B cell (primary cell): ENCODE data around the gene PHLDB3. TPM values are rescaled to one million over a fixed set of nuclear protein-coding genes. Genes with fewer than 3 reads are reported as not detected.

ENCODE experiments used
- ATAC-seq: fragments of 200-7000 bp; cut with Tn5 transposase; one replicate; pipeline ENCODE4 v1.10.0; 2021; ENCODE audit warnings: low read depth, mild to moderate bottlenecking, moderate number of reproducible peaks, moderate library complexity
- CTCF ChIA-PET: fragments of 350-600 bp; sonication (Branson Sonifier 250); formaldehyde crosslinking; loops from one replicate; lab custom pipeline; 2021; ENCODE audit warnings: antibody characterized with exemption, inconsistent platforms; lab: Charles Lee
- POLR2A ChIA-PET: fragments of 350-600 bp; sonication (Branson Sonifier 250); formaldehyde crosslinking; loops from one replicate; lab custom pipeline; 2021; ENCODE audit warnings: antibody characterized with exemption; lab: Charles Lee
- DNase-seq: peaks from one replicate; pipeline ENCODE4 v3.0.0; 2013
- H2AFZ ChIP-seq: 2 replicates; pipeline ENCODE4 v1.6.1; 2012; ENCODE audit warnings: mild to moderate bottlenecking, low read depth, low read length; ENCODE audit not compliant: insufficient read depth, poor library complexity, severe bottlenecking
- H3K27ac ChIP-seq, 2 donors: 1 replicate in 1 of 2; 2 replicates in 1 of 2; pipeline ENCODE4 v1.5.1; 2012 to 2013; ENCODE audit warnings: low read length in 2 of 2, mild to moderate bottlenecking in 2 of 2, moderate library complexity in 1 of 2
- H3K27me3 ChIP-seq, 4 experiments: fragments of 200-600 bp in 1 of 4; sonication (generic) in 1 of 4; replicated peaks in 1 of 4; 1 replicate in 2 of 4; 2 replicates in 2 of 4; pipeline versions ENCODE4 v1.6.1 to v1.7.0; 2013 to 2016; ENCODE audit warnings: low read length in 3 of 4, mild to moderate bottlenecking in 2 of 4, mixed read lengths in 1 of 4, moderate library complexity in 1 of 4; ENCODE audit not compliant: insufficient read depth in 4 of 4, control insufficient read depth in 3 of 4; ENCODE audit errors: control extremely low read depth in 1 of 4
- H3K36me3 ChIP-seq, 2 experiments: replicated peaks in 1 of 2; 1 replicate in 1 of 2; 2 replicates in 1 of 2; pipeline versions ENCODE4 v1.6.1 to v1.7.1; 2013; ENCODE audit warnings: low read length in 1 of 2; ENCODE audit not compliant: insufficient read depth in 2 of 2, control insufficient read depth in 1 of 2; ENCODE audit errors: control extremely low read depth in 1 of 2, extremely low read depth in 1 of 2
- H3K4me1 ChIP-seq, 2 donors: fragments of 200-600 bp in 1 of 2; sonication (generic) in 1 of 2; 1 replicate in 1 of 2; 2 replicates in 1 of 2; pipeline versions ENCODE4 v1.5.1 to v1.6.1; 2013 to 2017; ENCODE audit warnings: low read length in 2 of 2; ENCODE audit not compliant: control insufficient read depth in 2 of 2, insufficient read depth in 2 of 2
- H3K4me2 ChIP-seq: replicated peaks from 2 replicates; pipeline ENCODE3; 2012; ENCODE audit warnings: mild to moderate bottlenecking, low read depth, low read length; ENCODE audit not compliant: poor library complexity, severe bottlenecking
- H3K4me3 ChIP-seq, 5 experiments: fragments of 200-600 bp in 1 of 5; sonication (generic) in 1 of 5; 1 replicate in 3 of 5; 2 replicates in 2 of 5; pipeline versions ENCODE4 v1.5.1 to v1.7.0; 2011 to 2016; ENCODE audit warnings: low read length in 4 of 5, mild to moderate bottlenecking in 4 of 5, low read depth in 2 of 5, control low read depth in 1 of 5, moderate library complexity in 1 of 5; ENCODE audit not compliant: insufficient read depth in 1 of 5; ENCODE audit errors: control extremely low read depth in 1 of 5, extremely low read depth in 1 of 5
- H3K79me2 ChIP-seq: fragments of 200-600 bp; sonication (generic); one replicate; pipeline ENCODE4 v1.6.0; 2016; ENCODE audit warnings: low read length; ENCODE audit not compliant: control insufficient read depth, insufficient read depth
- H3K9ac ChIP-seq: fragments of 200-600 bp; sonication (generic); 2 replicates; pipeline ENCODE4 v1.6.1; 2017; ENCODE audit warnings: mild to moderate bottlenecking, low read length, moderate library complexity
- H3K9me3 ChIP-seq, 3 donors: one replicate each; pipeline versions ENCODE4 v1.6.1 to v1.7.1; 2013; ENCODE audit warnings: low read length in 2 of 3; ENCODE audit not compliant: control insufficient read depth in 2 of 3, insufficient read depth in 1 of 3; ENCODE audit errors: control extremely low read depth in 1 of 3
- H4K20me1 ChIP-seq: 2 replicates; pipeline ENCODE4 v1.6.0; 2012; ENCODE audit warnings: mild to moderate bottlenecking, low read length; ENCODE audit not compliant: insufficient read depth, control insufficient read depth, poor library complexity, severe bottlenecking
- H3K27ac Mint-ChIP-seq: one replicate; pipeline ENCODE4 v1.8.0; 2021; ENCODE audit warnings: mixed read lengths
- H3K27me3 Mint-ChIP-seq: one replicate; pipeline ENCODE4 v1.8.0; 2021; ENCODE audit warnings: mixed read lengths
- H3K4me1 Mint-ChIP-seq: one replicate; pipeline ENCODE4 v1.8.0; 2021; ENCODE audit warnings: mixed read lengths
- H3K4me3 Mint-ChIP-seq: one replicate; pipeline ENCODE4 v1.8.0; 2021; ENCODE audit warnings: mixed read lengths
- H3K9me3 Mint-ChIP-seq: one replicate; pipeline ENCODE4 v1.8.0; 2022; ENCODE audit warnings: mixed read lengths; ENCODE audit not compliant: insufficient read depth
- EZH2 ChIP-seq: IDR thresholded peaks from 2 replicates; pipeline ENCODE4 v1.6.1; 2012; ENCODE audit warnings: borderline replicate concordance, low read depth, mild to moderate bottlenecking, moderate library complexity, low read length; ENCODE audit not compliant: insufficient read depth, poor library complexity, severe bottlenecking
- WGBS: methylation state at CpG from one replicate; pipeline ENCODE4 v1.1.5; 2013; ENCODE audit warnings: missing lambda C conversion rate; ENCODE audit not compliant: insufficient coverage; 5-methylcytosine and 5-hydroxymethylcytosine counted together
- intact Hi-C: fragments of 100-400 bp; cut with micrococcal nuclease; formaldehyde crosslinking; loops from one replicate; pipeline ENCODE4 v1.10.0; 2022
- polyA plus RNA-seq: library from polyadenylated mRNA; depleted of rRNA; stranded (reverse); fragments of >200 nt; gene quantifications from 2 replicates; pipeline ENCODE4 v1.2.3, GENCODE V29; 2012
- total RNA-seq, 2 donors: library from RNA; stranded (reverse); fragments of 120-200 nt in 1 of 2; gene quantifications; 1 replicate in 1 of 2; 2 replicates in 1 of 2; pipeline versions ENCODE4 v1.2.3 to v1.2.4, GENCODE V29; 2013 to 2022
- TF ChIP-seq, protein P1 (sequence below): fragments of 200-600 bp; IDR thresholded peaks from one replicate; pipeline ENCODE4 v1.8.0; 2022; ENCODE audit warnings: antibody characterized with exemption, mild to moderate bottlenecking

The PHLDB3 gene
- total and polyA plus RNA-seq, 2 donors (not counting 1 experiment from before 2014, with no cell fraction given) = 10.2 to 30.7 TPM

DNA sequence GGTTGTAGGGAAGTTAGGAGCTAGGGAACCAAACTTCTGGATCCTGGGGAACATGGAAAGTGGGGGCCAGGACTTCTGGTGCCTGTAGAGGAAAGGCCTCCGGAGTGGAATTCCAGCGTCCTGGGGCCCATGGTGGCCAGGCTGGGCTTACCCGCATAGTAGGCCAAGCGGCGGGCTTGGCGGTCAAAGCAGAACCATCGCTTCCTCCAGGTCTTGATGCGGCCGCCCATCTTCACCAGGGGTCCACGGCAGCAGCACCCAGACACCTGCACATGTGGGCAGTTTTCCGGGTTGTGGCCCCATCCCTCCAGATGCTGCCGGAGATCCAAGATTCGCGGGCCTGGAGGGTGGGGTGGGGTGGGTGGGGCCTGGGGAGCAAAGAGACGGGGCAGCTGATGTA is 25.3 kb downstream of the PHLDB3 start:
- peaks cover 0 to 8% of the 10 kb centered on the region in 2 experiments for H3K36me3 ChIP-seq
- no peaks in the 10 kb centered on the region for H3K9me3 Mint-ChIP-seq
- POLR2A ChIA-PET = no interaction called here
- ATAC-seq = no peak
- DNase-seq = no peak
- H3K79me2 ChIP-seq = no peaks in the 10 kb centered on the region
- intact Hi-C loops = loop anchor here (5.0 kb wide), 1 partner anchor 38 kb away; no protein-coding TSS in a partner anchor
- H3K4me1 ChIP-seq = peaks cover 4 to 13% of the 10 kb centered on the region in 2 donors
- H3K27ac Mint-ChIP-seq = no peak overlapping the region
- H3K27me3 ChIP-seq = no peaks in the 10 kb centered on the region
- H3K9ac ChIP-seq = no peak overlapping the region
- CTCF ChIA-PET = interaction anchor here (1.3 kb wide), 1 partner anchor 25 kb away, joined by 6 read pairs; no protein-coding TSS in a partner anchor
- no peak overlapping the region for H3K4me2 ChIP-seq
- H3K4me3 Mint-ChIP-seq = no peak overlapping the region
- H3K4me1 Mint-ChIP-seq = peaks cover 12% of the 10 kb centered on the region
- H3K27me3 Mint-ChIP-seq = no peaks in the 10 kb centered on the region
- TF ChIP-seq, protein P1, sequence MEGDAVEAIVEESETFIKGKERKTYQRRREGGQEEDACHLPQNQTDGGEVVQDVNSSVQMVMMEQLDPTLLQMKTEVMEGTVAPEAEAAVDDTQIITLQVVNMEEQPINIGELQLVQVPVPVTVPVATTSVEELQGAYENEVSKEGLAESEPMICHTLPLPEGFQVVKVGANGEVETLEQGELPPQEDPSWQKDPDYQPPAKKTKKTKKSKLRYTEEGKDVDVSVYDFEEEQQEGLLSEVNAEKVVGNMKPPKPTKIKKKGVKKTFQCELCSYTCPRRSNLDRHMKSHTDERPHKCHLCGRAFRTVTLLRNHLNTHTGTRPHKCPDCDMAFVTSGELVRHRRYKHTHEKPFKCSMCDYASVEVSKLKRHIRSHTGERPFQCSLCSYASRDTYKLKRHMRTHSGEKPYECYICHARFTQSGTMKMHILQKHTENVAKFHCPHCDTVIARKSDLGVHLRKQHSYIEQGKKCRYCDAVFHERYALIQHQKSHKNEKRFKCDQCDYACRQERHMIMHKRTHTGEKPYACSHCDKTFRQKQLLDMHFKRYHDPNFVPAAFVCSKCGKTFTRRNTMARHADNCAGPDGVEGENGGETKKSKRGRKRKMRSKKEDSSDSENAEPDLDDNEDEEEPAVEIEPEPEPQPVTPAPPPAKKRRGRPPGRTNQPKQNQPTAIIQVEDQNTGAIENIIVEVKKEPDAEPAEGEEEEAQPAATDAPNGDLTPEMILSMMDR = no peak
- TF ChIP-seq EZH2 = no peak
- H3K9me3 ChIP-seq = no peaks in the 10 kb centered on the region
- no peaks in the 10 kb centered on the region for H4K20me1 ChIP-seq
- H3K4me3 ChIP-seq = no peak overlapping the region
- H3K27ac ChIP-seq = no peak overlapping the region
- H2AFZ ChIP-seq = no peak overlapping the region
- 95% methylated on average over 15 of the region's 15 CpGs for WGBS

DNA sequence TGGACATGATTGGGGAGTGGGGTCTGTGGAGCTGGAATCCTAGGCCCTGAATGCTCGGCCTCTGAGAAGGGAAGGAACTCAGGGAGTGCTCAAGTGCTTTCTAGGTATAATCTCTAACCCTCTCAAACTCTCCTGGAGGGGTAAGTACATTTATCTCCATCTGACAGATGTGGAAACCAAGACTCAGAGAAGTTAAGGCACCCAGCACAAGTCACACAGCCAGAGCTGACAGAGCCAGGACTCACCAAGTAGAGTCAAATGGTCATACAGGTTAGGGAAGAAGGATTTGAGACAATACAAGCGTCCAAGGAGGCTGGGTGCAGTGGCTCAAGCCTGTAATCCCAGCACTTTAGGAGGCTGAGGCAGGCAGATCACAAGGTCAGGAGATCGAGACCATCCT is 26.2 kb downstream of the PHLDB3 start:
- H3K4me2 ChIP-seq = no peak overlapping the region
- H3K9ac ChIP-seq = no peak overlapping the region
- no peaks in the 10 kb centered on the region for H3K27me3 ChIP-seq
- no peaks in the 10 kb centered on the region for H3K9me3 ChIP-seq
- Mint-ChIP-seq H3K4me3 (no peak overlapping the region), H3K9me3 (no peaks in the 10 kb centered on the region), H3K4me1 (peaks cover 13% of the 10 kb centered on the region), H3K27me3 (no peaks in the 10 kb centered on the region), H3K27ac (no peak overlapping the region)
- H3K27ac ChIP-seq = no peak overlapping the region
- CTCF ChIA-PET = interaction anchor here (0.6 kb wide), 1 partner anchor 37 kb away, joined by 3 read pairs; no protein-coding TSS in a partner anchor
- POLR2A ChIA-PET = no interaction called here
- H3K4me1 ChIP-seq = peaks cover 4 to 13% of the 10 kb centered on the region in 2 donors
- no peak for DNase-seq
- peaks cover 0 to 8% of the 10 kb centered on the region in 2 experiments for H3K36me3 ChIP-seq
- H4K20me1 ChIP-seq = no peaks in the 10 kb centered on the region
- intact Hi-C loops = loop anchor here (5.0 kb wide), 1 partner anchor 39 kb away; no protein-coding TSS in a partner anchor
- 83% methylated on average over 1 of the region's 3 CpGs for WGBS
- ATAC-seq = no peak
- TF ChIP-seq, protein P1 = no peak
- no peak for TF ChIP-seq EZH2
- H2AFZ ChIP-seq = no peak overlapping the region
- no peak overlapping the region for H3K4me3 ChIP-seq
- no peaks in the 10 kb centered on the region for H3K79me2 ChIP-seq
